HepG2 (cell line): ENCODE results near the gene OR5B12. TPM values are rescaled to one million over a fixed set of nuclear protein-coding genes. Genes with fewer than 3 reads are reported as not detected.

Experiments
- ATAC-seq: fragments of 200-7000 bp; cut with Tn5 transposase; 3 replicates; pipeline ENCODE4 v1.9.1; 2020; ENCODE audit warnings: mild to moderate bottlenecking, moderate library complexity
- Bru-seq: library from RNA; stranded (reverse); fragments of 400-500 nt; gene quantifications from one replicate; lab custom pipeline; 2021; lab: Mats Ljungman, UMichigan
- BruChase-seq, 2 experiments: library from RNA; stranded (reverse); fragments of 400-500 nt; gene quantifications; one replicate each; lab custom pipeline; 2021; lab: Mats Ljungman, UMichigan
- BruUV-seq: library from RNA; stranded (reverse); fragments of 400-500 nt; replicated peaks from 2 replicates; lab custom pipeline; 2021; lab: Mats Ljungman, UMichigan
- CTCF ChIA-PET: fragments of 300-600 bp; formaldehyde crosslinking; extraction: SDS; loops from one replicate; lab custom pipeline; 2021; ENCODE audit warnings: low total read pairs, inconsistent platforms, low intra/inter-chr PET ratio; lab: Yijun Ruan, JAX
- POLR2A ChIA-PET: fragments of 350-600 bp; sonication (Branson Sonifier 250); formaldehyde crosslinking; loops from one replicate; lab custom pipeline; 2020; ENCODE audit warnings: antibody characterized with exemption, inconsistent platforms; lab: Yijun Ruan, JAX
- DNase-seq: peaks from one replicate; pipeline ENCODE4 v3.0.0-alpha.2; 2015; ENCODE audit warnings: low spot score
- FAIRE-seq: peaks from 3 replicates; lab custom pipeline; 2011; peaks lifted over from hg19 to GRCh38; lab: Jason Lieb, UNC
- H2AFZ ChIP-seq: one replicate; pipeline ENCODE4 v1.6.1; 2011; ENCODE audit warnings: low read length, inconsistent platforms
- H3K27ac ChIP-seq: fragments of 300-600 bp; 3 replicates; pipeline ENCODE4 v1.8.0; 2011; ENCODE audit warnings: mixed run types, mild to moderate bottlenecking, mixed read lengths, low read length, inconsistent platforms; ENCODE audit not compliant: insufficient read depth; ENCODE audit errors: extremely low read length
- H3K27me3 ChIP-seq, 2 experiments: fragments of 200-600 bp in 1 of 2; 2 replicates in 1 of 2; 3 replicates in 1 of 2; pipeline versions ENCODE4 v1.6.0 to v1.8.0; 2011; ENCODE audit warnings: low read length in 2 of 2, mild to moderate bottlenecking in 2 of 2, moderate library complexity in 2 of 2, inconsistent platforms in 1 of 2; ENCODE audit not compliant: insufficient read depth in 2 of 2, control insufficient read depth in 1 of 2
- H3K36me3 ChIP-seq, 2 experiments: fragments of 200-600 bp in 1 of 2; replicated peaks in 1 of 2; 2 replicates in 1 of 2; 3 replicates in 1 of 2; pipeline versions ENCODE4 v1.5.1 to v1.8.0; 2011; ENCODE audit warnings: low read length in 2 of 2, inconsistent platforms in 1 of 2; ENCODE audit not compliant: insufficient read depth in 2 of 2, control insufficient read depth in 1 of 2
- H3K4me1 ChIP-seq: 2 replicates; pipeline ENCODE4 v1.5.1; 2012; ENCODE audit warnings: low read length, inconsistent platforms; ENCODE audit not compliant: insufficient read depth
- H3K4me2 ChIP-seq: 2 replicates; pipeline ENCODE4 v1.6.0; 2011; ENCODE audit warnings: low read depth, low read length, inconsistent platforms
- H3K4me3 ChIP-seq, 3 experiments: fragments of 200-600 bp in 1 of 3; sonication (generic), shearing (Covaris generic) in 1 of 3; replicated peaks in 1 of 3; 2 replicates each; pipeline ENCODE4 v1.5.1; 2011 to 2016; ENCODE audit warnings: low read length in 3 of 3, inconsistent platforms in 2 of 3, low read depth in 2 of 3, mild to moderate bottlenecking in 2 of 3, control low read depth in 1 of 3, mixed read lengths in 1 of 3; ENCODE audit not compliant: insufficient read depth in 1 of 3
- H3K79me2 ChIP-seq: one replicate; pipeline ENCODE4 v1.6.1; 2011; ENCODE audit warnings: low read length, inconsistent platforms; ENCODE audit not compliant: insufficient read depth
- H3K9ac ChIP-seq: 2 replicates; pipeline ENCODE4 v1.6.0; 2011; ENCODE audit warnings: mild to moderate bottlenecking, low read depth, low read length, inconsistent platforms; ENCODE audit not compliant: insufficient read depth
- H3K9me3 ChIP-seq: 2 replicates; pipeline ENCODE4 v1.5.1; 2012; ENCODE audit warnings: mild to moderate bottlenecking, low read length
- H4K20me1 ChIP-seq: 2 replicates; pipeline ENCODE4 v1.6.0; 2011; ENCODE audit warnings: inconsistent platforms, mild to moderate bottlenecking, low read length, moderate library complexity; ENCODE audit not compliant: insufficient read depth
- AHR ChIP-seq: IDR thresholded peaks from 2 replicates; pipeline ENCODE4 v1.6.1; 2018; ENCODE audit warnings: missing genetic modification reagents, missing compliant biosample characterization
- FOXJ3 ChIP-seq: sonication (generic); formaldehyde crosslinking; IDR thresholded peaks from 2 replicates; pipeline ENCODE4 v1.4.0; 2020; ENCODE audit warnings: missing genetic modification reagents, mild to moderate bottlenecking, borderline replicate concordance
- FOXP1 ChIP-seq, 2 experiments: fragments of 450-650 bp in 1 of 2; IDR thresholded peaks; 2 replicates each; pipeline ENCODE4 v1.6.1; 2017 to 2018; ENCODE audit warnings: antibody characterized with exemption in 1 of 2
- HDAC1 ChIP-seq: sonication (generic); formaldehyde crosslinking; IDR thresholded peaks from 2 replicates; pipeline ENCODE4 v1.5.1; 2020; ENCODE audit warnings: mild to moderate bottlenecking, missing genetic modification reagents
- HINFP ChIP-seq: sonication (generic); formaldehyde crosslinking; IDR thresholded peaks from 2 replicates; pipeline ENCODE4 v1.4.0; 2020; ENCODE audit warnings: low read depth, mild to moderate bottlenecking, missing genetic modification reagents
- MLLT10 ChIP-seq: sonication (generic); formaldehyde crosslinking; IDR thresholded peaks from 2 replicates; pipeline ENCODE4 v1.4.0; 2020; ENCODE audit warnings: missing genetic modification reagents
- PAF1 ChIP-seq: IDR thresholded peaks from 2 replicates; pipeline ENCODE4 v1.6.1; 2016; ENCODE audit warnings: missing genetic modification reagents, missing compliant biosample characterization
- PRDM4 ChIP-seq: sonication (generic); formaldehyde crosslinking; IDR thresholded peaks from 2 replicates; pipeline ENCODE4 v1.9.0; 2021; ENCODE audit warnings: missing genetic modification reagents, borderline replicate concordance
- ZFP1 ChIP-seq: IDR thresholded peaks from 2 replicates; pipeline ENCODE4 v1.6.1; 2016
- ZFP36L1 ChIP-seq: sonication (generic); formaldehyde crosslinking; IDR thresholded peaks from 2 replicates; pipeline ENCODE4 v1.8.0; 2022; ENCODE audit warnings: mild to moderate bottlenecking, missing genetic modification reagents, moderate library complexity
- ZFP62 ChIP-seq: sonication (generic); formaldehyde crosslinking; IDR thresholded peaks from 2 replicates; pipeline ENCODE4 v1.4.0; 2020; ENCODE audit warnings: missing genetic modification reagents
- ZNF431 ChIP-seq: sonication (generic); formaldehyde crosslinking; IDR thresholded peaks from 2 replicates; pipeline ENCODE4 v1.9.0; 2022; ENCODE audit warnings: missing genetic modification reagents, low read depth, mild to moderate bottlenecking, borderline replicate concordance
- ZNF460 ChIP-seq: sonication (generic); formaldehyde crosslinking; IDR thresholded peaks from 2 replicates; pipeline ENCODE4 v1.5.1; 2020; ENCODE audit warnings: missing genetic modification reagents, mild to moderate bottlenecking, borderline replicate concordance
- ZNF589 ChIP-seq: sonication (generic); formaldehyde crosslinking; conservative IDR thresholded peaks from 2 replicates; pipeline ENCODE4 v1.8.0; 2022; ENCODE audit warnings: mild to moderate bottlenecking, moderate library complexity, missing genetic modification reagents
- ZNF614 ChIP-seq: IDR thresholded peaks from 2 replicates; pipeline ENCODE4 v1.6.1; 2018; ENCODE audit warnings: missing biosample characterization, missing genetic modification reagents, inconsistent platforms, borderline replicate concordance
- ZNF775 ChIP-seq: sonication (generic); formaldehyde crosslinking; IDR thresholded peaks from 2 replicates; pipeline ENCODE4 v1.4.0; 2020; ENCODE audit warnings: missing genetic modification reagents, mild to moderate bottlenecking, moderate library complexity, borderline replicate concordance
- WGBS: methylation state at CpG from one replicate; pipeline ENCODE4 v1.1.6; 2017; ENCODE audit warnings: low lambda C conversion rate; 5-methylcytosine and 5-hydroxymethylcytosine counted together
- in situ Hi-C: cut with HindIII; loops from 2 replicates; pipeline ENCODE4 v1.10.0; 2017; ENCODE audit warnings: low pct_unique_long_range_greater_than_20kb; ENCODE audit not compliant: extremely low pct_ligation_motif_present
- intact Hi-C: fragments of 100-400 bp; cut with micrococcal nuclease; formaldehyde crosslinking; loops from one replicate; pipeline ENCODE4 v1.10.0; 2022; ENCODE audit not compliant: unreplicated experiment
- long read RNA-seq, 2 experiments: library from RNA in 1 of 2; library from polyadenylated mRNA in 1 of 2; stranded (forward) in 1 of 2; unstranded in 1 of 2; transcript quantifications; one replicate each; pipeline ENCODE4 v2.0.0, GENCODE V29; 2019 to 2022
- polyA minus RNA-seq, 3 experiments: library from RNA; depleted of rRNA, polyadenylated mRNA; stranded (reverse); fragments of >200 nt; gene quantifications; 2 replicates each; pipeline ENCODE4 v1.2.3, GENCODE V29; 2011; ENCODE audit warnings: low replicate concordance in 1 of 3
- polyA plus RNA-seq, 8 experiments: library from polyadenylated mRNA; depleted of rRNA in 3 of 8; stranded (reverse) in 7 of 8; unstranded in 1 of 8; fragments of >200 nt; fragmentation: Illumina TruSeq in 4 of 8; extraction: Trizol in 4 of 8; gene quantifications; 2 replicates each; pipeline versions ENCODE4 v1.2.1 to v1.2.3, GENCODE V29; 2011 to 2016; ENCODE audit warnings: low read depth in 4 of 8, missing spikeins in 1 of 8, mixed read lengths in 1 of 8; ENCODE audit not compliant: insufficient read depth in 1 of 8
- total RNA-seq, 5 experiments: library from RNA; depleted of rRNA; stranded (reverse); fragments of >200 nt; fragmentation: Illumina TruSeq; extraction: Trizol; gene quantifications; 2 replicates each; pipeline ENCODE4 v1.2.3, GENCODE V29; 2016; ENCODE audit warnings: low read depth in 1 of 5

OR5B12 gene
- total RNA-seq (2016; rRNA removed; fragmentation: Illumina TruSeq; extraction: Trizol) (not detected in 2 replicates), polyA plus RNA-seq (2011; rRNA removed) (0.07 TPM in 1 of 2 replicates, not detected in the other), polyA minus RNA-seq (2011; rRNA and poly(A)+ RNA removed; ENCODE audit: low replicate concordance) (not detected in 2 replicates), Bru-seq, nascent RNA (percentile 28 among the genes with signal in this experiment), BruChase-seq, experiment 1, labeled RNA remaining after a 6-hour chase (percentile 26 among the genes with signal in this experiment), BruChase-seq, experiment 2, labeled RNA remaining after a 2-hour chase (percentile 28 among the genes with signal in this experiment)
- not detected in 2 replicates for total RNA-seq (2016; cell fraction: cytosol; rRNA removed; fragmentation: Illumina TruSeq; extraction: Trizol; ENCODE audit: low read depth)
- 0.11 TPM in 1 of 2 replicates, not detected in the other for total RNA-seq (2016; cell fraction: insoluble cytoplasmic fraction; rRNA removed; fragmentation: Illumina TruSeq; extraction: Trizol)
- not detected in 2 replicates for total RNA-seq (2016; cell fraction: membrane; rRNA removed; fragmentation: Illumina TruSeq; extraction: Trizol)
- total RNA-seq (2016; cell fraction: nucleus; rRNA removed; fragmentation: Illumina TruSeq; extraction: Trizol): not detected in 2 replicates
- polyA plus RNA-seq (2011; cell fraction: cytosol; rRNA removed): not detected in 2 replicates
- polyA plus RNA-seq (2011; cell fraction: nucleus; rRNA removed): not detected in 2 replicates
- polyA plus RNA-seq (2012): not detected in 2 replicates
- 0.12 TPM in 1 of 2 replicates, not detected in the other for polyA plus RNA-seq (2016; cell fraction: cytosol; fragmentation: Illumina TruSeq; extraction: Trizol; ENCODE audit: low read depth)
- not detected in 2 replicates for polyA plus RNA-seq (2016; cell fraction: insoluble cytoplasmic fraction; fragmentation: Illumina TruSeq; extraction: Trizol; ENCODE audit: low read depth)
- polyA plus RNA-seq (2016; cell fraction: membrane; fragmentation: Illumina TruSeq; extraction: Trizol; ENCODE audit: low read depth): not detected in 2 replicates
- not detected in 2 replicates for polyA plus RNA-seq (2016; cell fraction: nucleus; fragmentation: Illumina TruSeq; extraction: Trizol; ENCODE audit: insufficient read depth, low read depth)
- polyA minus RNA-seq (2011; cell fraction: cytosol; rRNA and poly(A)+ RNA removed): not detected in 2 replicates
- not detected in 2 replicates for polyA minus RNA-seq (2011; cell fraction: nucleus; rRNA and poly(A)+ RNA removed)
- long read RNA-seq, experiment 1, partial matches to known transcripts: 0 of 1 reads
- long read RNA-seq, experiment 1, other reads (novel, unspliced or antisense): 1 of 1 reads
- long read RNA-seq, experiment 2: 0 reads

- H3K4me3 ChIP-seq: no peak within 1 kb of the TSS
- peaks cover 17% of the 10 kb centered on the region for H3K4me1 ChIP-seq
- WGBS: 34% methylated on average over 1 of the region's 1 CpG
- ChIA-PET CTCF (no interaction called here), POLR2A (no interaction called here)
- in situ Hi-C loops (no loop called here), intact Hi-C loops (no loop called here)
- no peak within 1 kb of the TSS for H3K4me2 ChIP-seq
- no TSS peak for BruUV-seq
- H3K36me3 ChIP-seq: no peaks in the 10 kb centered on the region
- TF ChIP-seq ZNF431 (CRISPR knock-in tag) (no peak), ZNF589 (CRISPR knock-in tag) (no peak), ZNF775 (CRISPR knock-in tag) (no peak), FOXJ3 (CRISPR knock-in tag) (no peak), HINFP (CRISPR knock-in tag) (no peak), AHR (no peak), ZNF614 (CRISPR knock-in tag) (no peak), FOXP1 (IDR thresholded peaks at IDR 0.05) (no peak), FOXP1 (CRISPR knock-in tag; IDR thresholded peaks at IDR 0.05) (no peak), ZFP62 (CRISPR knock-in tag) (no peak), ZNF460 (CRISPR knock-in tag) (no peak), PAF1 (CRISPR knock-in tag) (no peak), HDAC1 (CRISPR knock-in tag) (no peak), ZFP1 (CRISPR knock-in tag) (no peak), ZFP36L1 (no peak), MLLT10 (CRISPR knock-in tag) (no peak), PRDM4 (no peak)
- ATAC-seq (no peak), FAIRE-seq (no peak), DNase-seq (no peak)
- H4K20me1 ChIP-seq: no peaks in the 10 kb centered on the region
- H3K79me2 ChIP-seq: no peaks in the 10 kb centered on the region
- no peak within 1 kb of the TSS for H3K27ac ChIP-seq
- H3K27me3 ChIP-seq: no peaks in the 10 kb centered on the region
- no peak within 1 kb of the TSS for H3K9ac ChIP-seq
- H3K9me3 ChIP-seq: no peaks in the 10 kb centered on the region
- H2AFZ ChIP-seq: no peak within 1 kb of the TSS
Observed at GRCh38 chr11:58442136-58442535, at the start of gene OR5B12. Gene OR5B12, minus strand, starts transcription at chr11:58442236. Its CDS starts 2,085 bp downstream, at chr11:58440151.
